NCI-H2107 (cell line): Measurements from ENCODE around the gene SOS1.

ENCODE experiments used
- DNase-seq: peaks from one replicate; lab custom pipeline; 2025; lab: John Stamatoyannopoulos, UW

SOS1 gene

GRCh38 chr2:39024833-39025232 lies 96.0 kb downstream of the SOS1 start:
- DNase-seq, result no peak

- no peak for DNase-seq
Observed at GRCh38 chr2:39023649-39024048, 97.2 kb downstream of the SOS1 start.

GRCh38 chr2:39022642-39023235 lies 98.1 kb downstream of the SOS1 start:
- no peak for DNase-seq

- DNase-seq, result peak; percentile 7
Observed at GRCh38 chr2:39020383-39020782, 100.5 kb downstream of the SOS1 start.

GRCh38 chr2:39018638-39019037 lies 102.2 kb downstream of the SOS1 start:
- no peak for DNase-seq

GRCh38 chr2:39017334-39017733 lies 103.5 kb downstream of the SOS1 start:
- no peak for DNase-seq

GRCh38 chr2:39015424-39015823 lies 105.4 kb downstream of the SOS1 start:
- no peak for DNase-seq

- DNase-seq, result no peak
Observed at GRCh38 chr2:39013871-39014270, 107.0 kb downstream of the SOS1 start.

GRCh38 chr2:39008665-39009064 lies 112.2 kb downstream of the SOS1 start:
- no peak for DNase-seq

- no peak for DNase-seq
Observed at GRCh38 chr2:39007875-39008504, 112.9 kb downstream of the SOS1 start.

- DNase-seq, result no peak
Observed at GRCh38 chr2:39000552-39000951, 120.3 kb downstream of the SOS1 start.

GRCh38 chr2:38997781-38998180 lies 123.1 kb downstream of the SOS1 start:
- DNase-seq, result no peak

GRCh38 chr2:38991899-38992298 lies 129.0 kb downstream of the SOS1 start:
- DNase-seq, result no peak

GRCh38 chr2:38988716-38989115 lies 132.1 kb downstream of the SOS1 start:
- no peak for DNase-seq

GRCh38 chr2:38982498-38982897 lies 138.4 kb downstream of the SOS1 start:
- no peak for DNase-seq

GRCh38 chr2:38981670-38982357 lies 139.0 kb downstream of the SOS1 start:
- no peak for DNase-seq

GRCh38 chr2:38981003-38981669 lies 139.7 kb downstream of the SOS1 start:
- DNase-seq, result no peak

GRCh38 chr2:38978908-38979307 lies 141.9 kb downstream of the SOS1 start:
- no peak for DNase-seq

GRCh38 chr2:38978296-38978903 lies 142.5 kb downstream of the SOS1 start:
- DNase-seq, result no peak

GRCh38 chr2:38977047-38977446 lies 143.8 kb downstream of the SOS1 start:
- DNase-seq, result no peak

- DNase-seq, result no peak
Observed at GRCh38 chr2:38975042-38975441, 145.8 kb downstream of the SOS1 start.

GRCh38 chr2:38973266-38973665 lies 147.6 kb downstream of the SOS1 start:
- no peak for DNase-seq

- DNase-seq, result no peak
Observed at GRCh38 chr2:38971377-38971776, 149.5 kb downstream of the SOS1 start.
